HCT116 (cell line): ENCODE data around the gene SPP2. TPM values are rescaled to one million over a fixed set of nuclear protein-coding genes. Genes with fewer than 3 reads are reported as not detected.

Source experiments
- ATAC-seq: fragments of 200-7000 bp; cut with Tn5 transposase; 2 replicates; pipeline ENCODE4 v1.9.1; 2020; ENCODE audit warnings: mild to moderate bottlenecking, moderate library complexity
- BruUV-seq: library from RNA; stranded (reverse); fragments of 400-500 nt; replicated peaks from 2 replicates; lab custom pipeline; 2021; lab: Mats Ljungman, UMichigan
- CTCF ChIA-PET: fragments of 300-600 bp; sonication (Branson Sonifier 250); formaldehyde crosslinking; loops from one replicate; lab custom pipeline; 2021; ENCODE audit warnings: antibody characterized with exemption; lab: Charles Lee
- POLR2A ChIA-PET: fragments of 300-600, 350-600 bp; sonication (Branson Sonifier 250); formaldehyde crosslinking; loops from one replicate; lab custom pipeline; 2021; ENCODE audit warnings: antibody characterized with exemption; lab: Charles Lee
- RAD21 ChIA-PET, 2 experiments: fragments of 300-600 bp; sonication (Branson Sonifier 250); formaldehyde crosslinking; loops; one replicate each; lab custom pipeline; 2023; ENCODE audit warnings: low total read pairs in 2 of 2; ENCODE audit not compliant: uncharacterized antibody in 2 of 2, unreplicated experiment in 2 of 2, low non-redundant PET in 1 of 2; lab: Charles Lee
- DNase-seq: peaks from one replicate; pipeline ENCODE4 v3.0.0-alpha.2; 2010; ENCODE audit warnings: low read depth, low spot score
- H2AFZ ChIP-seq: fragments of 200-600 bp; shearing (Covaris generic), sonication (generic); 2 replicates; pipeline ENCODE4 v1.6.1; 2017; ENCODE audit warnings: low read depth, mixed run types, mixed read lengths, antibody characterized with exemption, low read length; ENCODE audit not compliant: poor library complexity, severe bottlenecking
- H3K27ac ChIP-seq: 2 replicates; pipeline ENCODE4 v1.5.1; 2012; ENCODE audit warnings: low read depth, low read length
- H3K27me3 ChIP-seq: fragments of 200-600 bp; sonication (generic); 2 replicates; pipeline ENCODE4 v1.6.1; 2016; ENCODE audit warnings: mixed run types, low read length, mixed read lengths; ENCODE audit not compliant: insufficient read depth
- H3K36me3 ChIP-seq, 2 experiments: fragments of 200-500 bp in 1 of 2; fragments of 200-600 bp in 1 of 2; sonication (Bioruptor generic) in 1 of 2; sonication (generic) in 1 of 2; 2 replicates each; pipeline versions ENCODE4 v1.5.1 to v1.6.1; 2014 to 2016; ENCODE audit warnings: low read length in 2 of 2, inconsistent platforms in 1 of 2, mixed read lengths in 1 of 2, mixed run types in 1 of 2; ENCODE audit not compliant: insufficient read depth in 2 of 2, control insufficient read depth in 1 of 2
- H3K4me1 ChIP-seq, 2 experiments: fragments of 200-600 bp in 1 of 2; sonication (generic) in 1 of 2; 2 replicates each; pipeline versions ENCODE4 v1.5.1 to v1.6.1; 2012 to 2017; ENCODE audit warnings: low read length in 2 of 2, inconsistent platforms in 1 of 2, mild to moderate bottlenecking in 1 of 2, mixed read lengths in 1 of 2, mixed run types in 1 of 2, moderate library complexity in 1 of 2; ENCODE audit not compliant: insufficient read depth in 2 of 2, control insufficient read depth in 1 of 2
- H3K4me2 ChIP-seq: fragments of 200-600 bp; sonication (generic); 2 replicates; pipeline ENCODE4 v1.6.1; 2017; ENCODE audit warnings: mixed run types, low read length, mixed read lengths
- H3K4me3 ChIP-seq, 2 experiments: fragments of 200-600 bp in 1 of 2; sonication (generic) in 1 of 2; replicated peaks in 1 of 2; 2 replicates each; pipeline ENCODE4 v1.5.1; 2011 to 2016; ENCODE audit warnings: low read length in 2 of 2, control low read depth in 1 of 2, low read depth in 1 of 2, mild to moderate bottlenecking in 1 of 2, mixed read lengths in 1 of 2, mixed run types in 1 of 2
- H3K79me2 ChIP-seq: fragments of 200-600 bp; sonication (generic); 2 replicates; pipeline ENCODE4 v1.6.1; 2017; ENCODE audit warnings: mild to moderate bottlenecking, mixed run types, low read length, moderate library complexity, mixed read lengths; ENCODE audit not compliant: insufficient read depth
- H3K9ac ChIP-seq: fragments of 200-600 bp; sonication (generic); 2 replicates; pipeline ENCODE4 v1.6.1; 2016; ENCODE audit warnings: low read length, mixed read lengths
- H3K9me2 ChIP-seq: fragments of 200-600 bp; sonication (generic), shearing (Covaris generic); 2 replicates; pipeline ENCODE4 v1.6.1; 2017; ENCODE audit warnings: mixed run types, mild to moderate bottlenecking, moderate library complexity; ENCODE audit not compliant: insufficient read depth
- H3K9me3 ChIP-seq, 2 experiments: fragments of 200-500 bp in 1 of 2; fragments of 200-600 bp in 1 of 2; sonication (Bioruptor generic) in 1 of 2; sonication (generic) in 1 of 2; 2 replicates each; pipeline ENCODE4 v1.6.1; 2014 to 2017; ENCODE audit warnings: low read length in 2 of 2, mixed read lengths in 2 of 2, inconsistent platforms in 1 of 2, low read depth in 1 of 2, mild to moderate bottlenecking in 1 of 2, mixed run types in 1 of 2, moderate library complexity in 1 of 2; ENCODE audit not compliant: control insufficient read depth in 1 of 2, insufficient read depth in 1 of 2
- H4K20me1 ChIP-seq: fragments of 200-600 bp; sonication (generic), shearing (Covaris generic); 2 replicates; pipeline ENCODE4 v1.6.1; 2017; ENCODE audit warnings: mixed run types, mild to moderate bottlenecking, moderate library complexity; ENCODE audit not compliant: insufficient read depth
- CBX3 ChIP-seq: IDR thresholded peaks from 2 replicates; pipeline ENCODE4 v1.6.1; 2012; ENCODE audit warnings: low read depth
- EGR1 ChIP-seq: IDR thresholded peaks from 2 replicates; pipeline ENCODE4 v1.6.1; 2012; ENCODE audit warnings: low read depth
- ELF1 ChIP-seq: IDR thresholded peaks from 2 replicates; pipeline ENCODE4 v1.6.1; 2012; ENCODE audit warnings: low read depth, borderline replicate concordance
- EZH2 ChIP-seq: fragments of 200-600 bp; sonication (generic); IDR thresholded peaks from 2 replicates; pipeline ENCODE4 v1.6.1; 2017; ENCODE audit warnings: antibody characterized with exemption, mixed run types
- FOSL1 ChIP-seq: IDR thresholded peaks from 2 replicates; pipeline ENCODE4 v1.6.1; 2012; ENCODE audit warnings: low read depth
- MAX ChIP-seq: IDR thresholded peaks from 2 replicates; pipeline ENCODE4 v1.6.1; 2012
- POLR2AphosphoS5 ChIP-seq: IDR thresholded peaks from 2 replicates; pipeline ENCODE4 v1.6.1; 2011; ENCODE audit warnings: mild to moderate bottlenecking, low read depth, low read length, moderate library complexity
- RAD21 ChIP-seq: IDR thresholded peaks from 2 replicates; pipeline ENCODE4 v1.6.1; 2012; ENCODE audit warnings: low read depth, mild to moderate bottlenecking
- REST ChIP-seq: IDR thresholded peaks from 2 replicates; pipeline ENCODE4 v1.6.1; 2012; ENCODE audit warnings: low read depth
- SIN3A ChIP-seq: IDR thresholded peaks from 2 replicates; pipeline ENCODE4 v1.6.1; 2012; ENCODE audit warnings: low read depth
- SP1 ChIP-seq: IDR thresholded peaks from 2 replicates; pipeline ENCODE4 v1.6.1; 2012; ENCODE audit warnings: low read depth
- SRF ChIP-seq: IDR thresholded peaks from 2 replicates; pipeline ENCODE4 v1.6.1; 2012; ENCODE audit warnings: low read depth
- YY1 ChIP-seq: IDR thresholded peaks from 2 replicates; pipeline ENCODE4 v1.6.1; 2011; ENCODE audit warnings: low read length, low read depth, moderate library complexity, mild to moderate bottlenecking; ENCODE audit not compliant: insufficient replicate concordance; ENCODE audit errors: extremely low read depth
- ZBTB33 ChIP-seq: IDR thresholded peaks from 2 replicates; pipeline ENCODE4 v1.6.1; 2011; ENCODE audit warnings: mild to moderate bottlenecking, low read length, moderate library complexity; ENCODE audit not compliant: insufficient replicate concordance; ENCODE audit errors: extremely low read depth
- ZFX ChIP-seq: fragments of 450-650 bp; IDR thresholded peaks from 2 replicates; pipeline ENCODE4 v1.6.1; 2017
- intact Hi-C: fragments of 100-400 bp; cut with micrococcal nuclease; formaldehyde crosslinking; loops from 2 replicates; pipeline ENCODE4 v1.10.0; 2022
- total RNA-seq: library from RNA; stranded (reverse); gene quantifications from one replicate; pipeline ENCODE4 v1.2.1, GENCODE V29; 2021; ENCODE audit not compliant: unreplicated experiment

The SPP2 gene
- total RNA-seq, 1 experiment from 2014 or later = not detected

- ChIA-PET POLR2A (no interaction called here), RAD21 (no interaction called here), CTCF (no interaction called here)
- no peak for TF ChIP-seq YY1
- TF ChIP-seq EZH2 = no peak
- no peak for TF ChIP-seq SIN3A
- TF ChIP-seq SRF = no peak
- TF ChIP-seq REST = no peak
- no peak for TF ChIP-seq ELF1
- TF ChIP-seq EGR1 = no peak
- no peak for TF ChIP-seq CBX3
- no peak for TF ChIP-seq RAD21
- TF ChIP-seq POLR2AphosphoS5 = no peak
- no peak for TF ChIP-seq ZFX
- TF ChIP-seq MAX = no peak
- no peak for TF ChIP-seq SP1
- TF ChIP-seq FOSL1 = no peak
- TF ChIP-seq ZBTB33 = no peak
- Histone ChIP-seq H3K36me3 (no peaks in the 10 kb centered on the region), H3K9me2 (no peaks in the 10 kb centered on the region), H3K9me3 (no peaks in the 10 kb centered on the region), H3K27me3 (no peaks in the 10 kb centered on the region), H4K20me1 (no peaks in the 10 kb centered on the region), H3K9ac (no peak overlapping the region), H3K79me2 (no peaks in the 10 kb centered on the region), H3K4me3 (no peak overlapping the region), H3K4me1 (no peaks in the 10 kb centered on the region), H3K4me2 (no peak overlapping the region), H3K27ac (no peak overlapping the region), H2AFZ (no peak overlapping the region)
- ATAC-seq = no peak
- no peak for DNase-seq
- intact Hi-C loops = no loop called here
- BruUV-seq = no TSS peak
These were observed 41.8 kb downstream of the SPP2 start for GRCh38 chr2:234092344-234092743.
